Esophagus squamous epithelium (tissue), 5 donors: ENCODE measurements around the gene MARCHF5. TPM values are rescaled to one million over a fixed set of nuclear protein-coding genes. Genes with fewer than 3 reads are reported as not detected.
A peak's percentile ranks its signal among the peaks of the same experiment; 100 is the strongest.

ENCODE experiments used
- DNase-seq: peaks from one replicate; lab custom pipeline; 2025; lab: John Stamatoyannopoulos, UW
- H3K27ac ChIP-seq, 4 donors: fragments of 200-600 bp; sonication (generic); one replicate each; pipeline ENCODE4 v1.5.1; 2016 to 2019; ENCODE audit warnings: mild to moderate bottlenecking in 1 of 4
- H3K27me3 ChIP-seq, 4 donors: fragments of 200-600 bp; sonication (generic); 1 replicate in 3 of 4; 2 replicates in 1 of 4; pipeline versions ENCODE4 v1.5.1 to v1.6.0; 2017 to 2021; ENCODE audit warnings: antibody characterized with exemption in 1 of 4
- H3K36me3 ChIP-seq, 3 donors: fragments of 200-600 bp; sonication (generic); one replicate each; pipeline ENCODE4 v1.5.1; 2016 to 2019
- H3K4me1 ChIP-seq, 3 donors: fragments of 200-600 bp; sonication (generic); one replicate each; pipeline ENCODE4 v1.5.1; 2017 to 2019
- H3K4me3 ChIP-seq, 4 donors: fragments of 200-600 bp; sonication (generic); 1 replicate in 3 of 4; 2 replicates in 1 of 4; pipeline ENCODE4 v1.5.1; 2016 to 2019; ENCODE audit warnings: mild to moderate bottlenecking in 2 of 4, moderate library complexity in 1 of 4
- H3K9me3 ChIP-seq, 3 donors: fragments of 200-600 bp; sonication (generic); one replicate each; pipeline ENCODE4 v1.5.1; 2016 to 2019
- CTCF ChIP-seq, 6 experiments: fragments of 450-650 bp in 4 of 6; fragments of 200-600 bp in 2 of 6; sonication (generic) in 2 of 6; IDR thresholded peaks; one replicate each; pipeline ENCODE4 v1.5.1; 2016 to 2019; ENCODE audit warnings: antibody characterized with exemption in 6 of 6, mild to moderate bottlenecking in 4 of 6, moderate library complexity in 4 of 6
- POLR2A ChIP-seq, 4 donors: fragments of 450-650 bp; IDR thresholded peaks; one replicate each; pipeline ENCODE4 v1.6.1; 2017; ENCODE audit warnings: antibody characterized with exemption in 4 of 4, mild to moderate bottlenecking in 4 of 4, moderate library complexity in 3 of 4
- WGBS, 2 donors: methylation state at CpG; one replicate each; pipeline ENCODE4 v1.1.5; 2018; 5-methylcytosine and 5-hydroxymethylcytosine counted together
- intact Hi-C: fragments of 100-400 bp; cut with DNase I; formaldehyde crosslinking; loops from one replicate; pipeline ENCODE4 v1.15.0; 2022
- total RNA-seq, 4 donors: library from RNA; depleted of rRNA; stranded (reverse); fragments of >200 nt; gene quantifications; one replicate each; pipeline ENCODE4 v1.1.0, GENCODE V29; 2016
- donor health status: DM: yes; HTN: yes; CAD: no.

MARCHF5 gene
- total RNA-seq, 4 donors from 2014 or later: 17.6 to 29.9 (median 27.0) TPM

- TF ChIP-seq POLR2A (IDR thresholded peaks at IDR 0.05) (no peak), CTCF (IDR thresholded peaks at IDR 0.05) (no peak)
- no peaks in the 10 kb centered on the region for H3K27me3 ChIP-seq
- DNase-seq: no peak
- intact Hi-C loops: no loop called here
- H3K4me1 ChIP-seq: peaks cover 0 to 27% (median 0%) of the 10 kb centered on the region in 3 donors
- H3K27ac ChIP-seq: peak overlapping the region; percentile 92 to 100 (median 96)
- no peaks in the 10 kb centered on the region for H3K9me3 ChIP-seq
- H3K36me3 ChIP-seq: peaks cover 0 to 21% (median 0%) of the 10 kb centered on the region in 3 donors
- H3K4me3 ChIP-seq: peak overlapping the region; percentile 82 to 100 (median 90)
- 0 to 2% methylated on average over 12 to 22 of the region's 33 CpGs for WGBS, 2 donors
Measured at GRCh38 chr10:92290076-92290836, 711 bp upstream of the MARCHF5 start.

GRCh38 chr10:92291616-92291865, 574 bp downstream of the MARCHF5 start:
- WGBS, 2 donors: 0% methylated on average over 4 to 5 of the region's 10 CpGs

GRCh38 chr10:92291921-92292845, 1.2 kb downstream of the MARCHF5 start:
- intact Hi-C loops: loop anchor here (2.0 kb wide), 1 partner anchor 205 kb away; no protein-coding TSS in a partner anchor
- H3K9me3 ChIP-seq: no peaks in the 10 kb centered on the region
- WGBS, 2 donors: 0% methylated on average over 15 to 17 of the region's 17 CpGs
- TF ChIP-seq CTCF (IDR thresholded peaks at IDR 0.05) (peak; percentile 44 to 62 (median 50)), POLR2A (IDR thresholded peaks at IDR 0.05) (no peak)
- H3K4me1 ChIP-seq: peaks cover 0 to 27% (median 0%) of the 10 kb centered on the region in 3 donors
- no peak for DNase-seq
- peaks cover 0 to 21% (median 0%) of the 10 kb centered on the region in 3 donors for H3K36me3 ChIP-seq
- H3K27me3 ChIP-seq: no peaks in the 10 kb centered on the region
- H3K27ac ChIP-seq: peak overlapping the region; percentile 92 to 100 (median 96)
- H3K4me3 ChIP-seq: peak overlapping the region; percentile 82 to 100 (median 90)

More at GRCh38 chr10:92291616-92291865, 574 bp downstream of the MARCHF5 start:
- Histone ChIP-seq H3K36me3 (peaks cover 0 to 21% (median 0%) of the 10 kb centered on the region in 3 donors), H3K4me3 (peak overlapping the region; percentile 82 to 100 (median 90)), H3K27ac (peak overlapping the region; percentile 92 to 100 (median 96)), H3K9me3 (no peaks in the 10 kb centered on the region), H3K4me1 (peaks cover 0 to 27% (median 0%) of the 10 kb centered on the region in 3 donors), H3K27me3 (no peaks in the 10 kb centered on the region)
- intact Hi-C loops: no loop called here
- DNase-seq: no peak
- TF ChIP-seq CTCF (IDR thresholded peaks at IDR 0.05) (no peak), POLR2A (IDR thresholded peaks at IDR 0.05) (no peak)

GRCh38 chr10:92298487-92298886, 7.5 kb downstream of the MARCHF5 start:
- no peak for DNase-seq
- no peaks in the 10 kb centered on the region for H3K9me3 ChIP-seq
- H3K4me3 ChIP-seq: no peak overlapping the region
- H3K27me3 ChIP-seq: no peaks in the 10 kb centered on the region
- H3K36me3 ChIP-seq: peaks cover 0 to 56% (median 0%) of the 10 kb centered on the region in 3 donors
- H3K27ac ChIP-seq: no peak overlapping the region
- WGBS, 2 donors: 88 to 97% methylated on average over 6 of the region's 6 CpGs
- TF ChIP-seq POLR2A (IDR thresholded peaks at IDR 0.05) (no peak), CTCF (IDR thresholded peaks at IDR 0.05) (no peak)
- intact Hi-C loops: no loop called here
- H3K4me1 ChIP-seq: peaks cover 0 to 49% (median 0%) of the 10 kb centered on the region in 3 donors
